OCI-LY1 (cell line): ENCODE data around the gene BMPR1B.

Experiments used
- CTCF ChIP-seq: fragments of 200-600 bp; sonication (generic), shearing (Covaris generic); IDR thresholded peaks from 2 replicates; pipeline ENCODE4 v1.5.1; 2017; ENCODE audit warnings: mild to moderate bottlenecking, antibody characterized with exemption, low read length, moderate library complexity, mixed read lengths
- EZH2 ChIP-seq: fragments of 200-600 bp; sonication (generic), shearing (Covaris generic); IDR thresholded peaks from 2 replicates; pipeline ENCODE4 v1.8.0; 2017; ENCODE audit warnings: borderline replicate concordance, mixed run types, mild to moderate bottlenecking, antibody characterized with exemption, low read length, moderate library complexity, mixed read lengths

DNA sequence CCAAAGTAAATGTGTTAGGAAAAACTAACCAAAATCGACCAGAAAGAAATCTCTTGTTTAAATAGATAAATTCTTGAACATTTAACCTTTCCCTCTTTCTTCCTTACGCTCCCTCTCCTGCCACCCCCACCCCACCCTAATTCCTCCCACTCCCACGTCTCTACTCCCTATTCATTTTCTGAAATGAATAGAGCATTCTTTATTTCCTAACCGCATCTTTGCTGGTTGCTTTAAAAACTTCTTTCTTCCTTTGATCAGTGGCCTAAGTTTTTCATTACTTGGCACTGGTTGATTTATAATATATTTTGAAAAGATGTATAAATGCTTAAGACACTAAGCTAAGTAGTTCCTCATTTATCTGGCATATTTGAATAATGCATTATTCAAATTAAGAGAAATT, 33.9 kb downstream of the BMPR1B start:
- TF ChIP-seq EZH2 (no peak), CTCF (no peak)
